ENCODE results near the gene NRXN2.

- TF ChIP-seq, protein P1, sequence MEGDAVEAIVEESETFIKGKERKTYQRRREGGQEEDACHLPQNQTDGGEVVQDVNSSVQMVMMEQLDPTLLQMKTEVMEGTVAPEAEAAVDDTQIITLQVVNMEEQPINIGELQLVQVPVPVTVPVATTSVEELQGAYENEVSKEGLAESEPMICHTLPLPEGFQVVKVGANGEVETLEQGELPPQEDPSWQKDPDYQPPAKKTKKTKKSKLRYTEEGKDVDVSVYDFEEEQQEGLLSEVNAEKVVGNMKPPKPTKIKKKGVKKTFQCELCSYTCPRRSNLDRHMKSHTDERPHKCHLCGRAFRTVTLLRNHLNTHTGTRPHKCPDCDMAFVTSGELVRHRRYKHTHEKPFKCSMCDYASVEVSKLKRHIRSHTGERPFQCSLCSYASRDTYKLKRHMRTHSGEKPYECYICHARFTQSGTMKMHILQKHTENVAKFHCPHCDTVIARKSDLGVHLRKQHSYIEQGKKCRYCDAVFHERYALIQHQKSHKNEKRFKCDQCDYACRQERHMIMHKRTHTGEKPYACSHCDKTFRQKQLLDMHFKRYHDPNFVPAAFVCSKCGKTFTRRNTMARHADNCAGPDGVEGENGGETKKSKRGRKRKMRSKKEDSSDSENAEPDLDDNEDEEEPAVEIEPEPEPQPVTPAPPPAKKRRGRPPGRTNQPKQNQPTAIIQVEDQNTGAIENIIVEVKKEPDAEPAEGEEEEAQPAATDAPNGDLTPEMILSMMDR (IDR thresholded peaks at IDR 0.05; ENCODE audit: low read length) = no peak
- TF ChIP-seq EZH2 (IDR thresholded peaks at IDR 0.05; ENCODE audit: borderline replicate concordance, low read length) = no peak
Observed at GRCh38 chr11:64746486-64746885, 23.5 kb upstream of the NRXN2 start.
